Cardiac muscle cell (in vitro differentiated cells and primary cell): Measurements from ENCODE around the gene CHI3L1. TPM values are rescaled to one million over a fixed set of nuclear protein-coding genes. Genes with fewer than 3 reads are reported as not detected.
"Not testable (repeated sequence)": the region's sequence is repeated elsewhere in the genome, so short reads cannot be mapped to it uniquely, and the experiment has no call there.

Experiments used
- DNase-seq, 2 donors: peaks; one replicate each; pipeline versions ENCODE4 v3.0.0 to v3.0.0-alpha.2; 2010 to 2017; ENCODE audit warnings: low read depth in 1 of 2, low spot score in 1 of 2
- H3K27ac ChIP-seq: fragments of 200-600 bp; sonication (generic); 2 replicates; pipeline ENCODE4 v1.5.1; 2016
- H3K27me3 ChIP-seq: fragments of 200-600 bp; sonication (generic); 2 replicates; pipeline ENCODE4 v1.6.0; 2016; ENCODE audit warnings: control low read depth
- H3K36me3 ChIP-seq: fragments of 200-600 bp; sonication (generic); 2 replicates; pipeline ENCODE4 v1.5.1; 2016; ENCODE audit warnings: control low read depth
- H3K4me1 ChIP-seq: fragments of 200-600 bp; sonication (generic); 2 replicates; pipeline ENCODE4 v1.8.1; 2017; ENCODE audit warnings: low read depth, mild to moderate bottlenecking, mixed run types
- H3K4me3 ChIP-seq: fragments of 200-600 bp; sonication (generic); 2 replicates; pipeline ENCODE4 v1.5.1; 2016; ENCODE audit warnings: mild to moderate bottlenecking
- H3K9me3 ChIP-seq: fragments of 200-600 bp; sonication (generic); 2 replicates; pipeline ENCODE4 v1.5.1; 2017; ENCODE audit warnings: low read depth, mild to moderate bottlenecking, control low read depth
- polyA plus RNA-seq: library from polyadenylated mRNA; unstranded; fragments of >200 nt; fragmentation: Nextera tagmentation; extraction: Ambion mirVana; gene quantifications from 2 replicates; pipeline ENCODE4 v1.2.1, GENCODE V29; 2016
- total RNA-seq: library from RNA; depleted of rRNA; stranded (reverse); fragments of >200 nt; gene quantifications from 2 replicates; pipeline ENCODE4 v1.2.3, GENCODE V29; 2016
- TF ChIP-seq, protein P1 (sequence below): IDR thresholded peaks from 2 replicates; pipeline ENCODE4 v1.5.1; 2012; ENCODE audit warnings: low read depth, mild to moderate bottlenecking, low read length

CHI3L1 gene
- 1.8 TPM in 1 of 2 replicates, not detected in the other for total RNA-seq
- polyA plus RNA-seq = 1.4 TPM in 1 of 2 replicates, not detected in the other

DNA sequence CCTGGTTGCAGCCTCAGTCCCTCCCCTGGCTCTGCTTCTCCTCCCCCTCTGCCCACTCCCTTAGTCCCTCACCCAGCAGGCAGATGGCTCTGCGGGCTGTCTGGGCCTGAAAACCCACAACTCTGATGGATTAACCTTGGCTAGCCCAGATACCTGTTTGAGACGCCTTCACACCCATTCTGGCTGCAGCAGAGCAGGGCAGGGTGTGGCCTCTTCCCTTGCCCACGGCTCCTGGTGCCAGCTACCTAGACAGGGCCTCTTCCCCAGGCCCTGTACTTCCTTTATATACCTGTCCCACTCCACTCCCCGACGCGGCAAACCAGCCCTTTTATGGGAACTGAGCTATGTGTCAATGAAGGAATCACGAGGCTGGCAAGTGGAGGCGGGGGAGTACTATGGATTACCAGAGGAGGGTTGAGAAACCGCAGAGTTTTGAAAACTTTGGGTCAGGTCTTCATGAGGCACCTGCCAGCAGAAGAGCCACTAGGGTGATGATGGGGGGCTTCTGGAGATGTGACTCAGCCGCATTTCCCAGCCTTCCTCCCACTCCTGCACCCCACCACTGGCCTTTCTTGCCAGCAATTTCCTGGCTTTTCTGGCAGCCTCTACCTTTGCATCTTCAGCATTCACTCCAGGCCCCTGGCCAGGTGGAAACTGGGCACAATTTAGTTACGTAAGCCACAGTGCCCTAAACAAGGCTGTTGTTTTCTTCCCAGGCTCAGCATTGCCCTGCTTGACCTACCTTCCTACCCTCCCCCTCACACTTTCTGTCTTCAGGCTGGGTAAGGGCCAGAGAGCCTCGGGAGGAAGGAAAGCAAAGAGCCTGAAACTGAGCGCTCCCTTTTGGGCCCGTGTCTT, at the start of gene CHI3L1:
CHI3L1 (minus strand) TSS at position 259 of the 858 bp plus-strand sequence; CDS start at position 178, 81 bp downstream.
- H3K4me1 ChIP-seq = peaks cover 9% of the 10 kb centered on the region
- H3K9me3 ChIP-seq = no peaks in the 10 kb centered on the region
- H3K36me3 ChIP-seq = no peaks in the 10 kb centered on the region
- H3K27ac ChIP-seq = no peak within 1 kb of the TSS
- H3K4me3 ChIP-seq = no peak within 1 kb of the TSS
- H3K27me3 ChIP-seq = no peaks in the 10 kb centered on the region
- DNase-seq = peak in 1 of 2 donors; percentile 75
- TF ChIP-seq, protein P1, sequence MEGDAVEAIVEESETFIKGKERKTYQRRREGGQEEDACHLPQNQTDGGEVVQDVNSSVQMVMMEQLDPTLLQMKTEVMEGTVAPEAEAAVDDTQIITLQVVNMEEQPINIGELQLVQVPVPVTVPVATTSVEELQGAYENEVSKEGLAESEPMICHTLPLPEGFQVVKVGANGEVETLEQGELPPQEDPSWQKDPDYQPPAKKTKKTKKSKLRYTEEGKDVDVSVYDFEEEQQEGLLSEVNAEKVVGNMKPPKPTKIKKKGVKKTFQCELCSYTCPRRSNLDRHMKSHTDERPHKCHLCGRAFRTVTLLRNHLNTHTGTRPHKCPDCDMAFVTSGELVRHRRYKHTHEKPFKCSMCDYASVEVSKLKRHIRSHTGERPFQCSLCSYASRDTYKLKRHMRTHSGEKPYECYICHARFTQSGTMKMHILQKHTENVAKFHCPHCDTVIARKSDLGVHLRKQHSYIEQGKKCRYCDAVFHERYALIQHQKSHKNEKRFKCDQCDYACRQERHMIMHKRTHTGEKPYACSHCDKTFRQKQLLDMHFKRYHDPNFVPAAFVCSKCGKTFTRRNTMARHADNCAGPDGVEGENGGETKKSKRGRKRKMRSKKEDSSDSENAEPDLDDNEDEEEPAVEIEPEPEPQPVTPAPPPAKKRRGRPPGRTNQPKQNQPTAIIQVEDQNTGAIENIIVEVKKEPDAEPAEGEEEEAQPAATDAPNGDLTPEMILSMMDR = no peak

DNA sequence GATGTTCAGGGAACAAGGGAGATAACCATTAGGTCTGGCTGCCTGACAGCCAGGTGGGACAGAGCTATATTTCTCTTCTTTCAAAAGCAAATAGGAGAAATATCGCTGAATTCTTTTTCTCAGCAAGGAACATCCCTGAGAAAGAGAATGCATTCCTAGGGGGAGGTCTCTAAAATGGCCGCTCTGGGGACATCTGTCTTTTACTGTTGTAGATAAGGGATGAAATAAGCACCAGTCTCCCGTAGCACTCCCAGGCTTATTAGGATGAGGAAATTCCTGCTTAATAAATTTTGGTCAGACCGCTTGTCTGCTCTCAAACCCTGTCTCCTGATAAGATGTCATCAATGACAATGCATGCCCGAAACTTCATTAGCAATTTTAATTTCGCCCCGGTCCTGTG, 48.4 kb upstream of the CHI3L1 start:
- peaks cover 17% of the 10 kb centered on the region for H3K27me3 ChIP-seq
- H3K9me3 ChIP-seq, H3K36me3 ChIP-seq, DNase-seq, H3K4me1 ChIP-seq, H3K4me3 ChIP-seq, H3K27ac ChIP-seq: not testable (repeated sequence)

DNA sequence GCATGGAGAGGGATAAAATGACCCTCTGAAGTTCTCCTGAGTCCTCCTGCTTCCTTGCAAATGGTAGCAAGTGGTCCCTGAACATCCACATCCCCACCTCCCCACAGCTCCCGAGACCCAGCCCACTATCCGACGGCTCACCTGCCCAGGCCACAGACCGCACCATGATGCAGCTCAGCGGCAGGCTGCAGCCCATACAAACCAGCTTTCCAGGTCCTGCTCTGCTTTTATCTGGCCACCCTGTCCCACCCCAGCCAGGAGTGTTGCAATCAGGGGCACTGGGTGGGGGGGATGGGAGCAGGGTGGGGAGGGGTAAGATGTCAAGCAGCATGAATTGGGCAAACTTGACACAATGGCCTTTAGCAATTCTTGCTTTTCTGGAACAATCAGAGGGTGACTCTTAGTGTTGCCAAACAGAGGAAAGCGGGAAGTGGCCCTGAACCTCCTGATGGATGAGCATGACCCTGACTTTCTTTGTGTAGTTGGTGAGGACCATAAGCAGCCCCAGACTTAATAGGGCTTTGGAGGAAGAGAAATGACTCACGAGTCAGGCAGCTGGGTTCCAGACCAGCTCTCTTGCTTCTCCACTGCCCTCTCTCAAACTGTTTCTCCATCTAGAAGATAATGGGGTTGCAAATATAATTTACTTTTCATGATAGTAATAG, 43.1 kb upstream of the CHI3L1 start, which contains the start of gene CHIT1:
CHIT1 (minus strand) TSS at position 203 of the 665 bp plus-strand sequence; CDS start at position 166, 37 bp downstream.
- H3K36me3 ChIP-seq = no peaks in the 10 kb centered on the region
- peaks cover 29% of the 10 kb centered on the region for H3K27me3 ChIP-seq
- no peaks in the 10 kb centered on the region for H3K9me3 ChIP-seq
- no peak within 1 kb of the TSS for H3K4me3 ChIP-seq
- TF ChIP-seq, protein P1 = no peak
- H3K4me1 ChIP-seq = no peaks in the 10 kb centered on the region
- no peak for DNase-seq
- H3K27ac ChIP-seq = no peak within 1 kb of the TSS

DNA sequence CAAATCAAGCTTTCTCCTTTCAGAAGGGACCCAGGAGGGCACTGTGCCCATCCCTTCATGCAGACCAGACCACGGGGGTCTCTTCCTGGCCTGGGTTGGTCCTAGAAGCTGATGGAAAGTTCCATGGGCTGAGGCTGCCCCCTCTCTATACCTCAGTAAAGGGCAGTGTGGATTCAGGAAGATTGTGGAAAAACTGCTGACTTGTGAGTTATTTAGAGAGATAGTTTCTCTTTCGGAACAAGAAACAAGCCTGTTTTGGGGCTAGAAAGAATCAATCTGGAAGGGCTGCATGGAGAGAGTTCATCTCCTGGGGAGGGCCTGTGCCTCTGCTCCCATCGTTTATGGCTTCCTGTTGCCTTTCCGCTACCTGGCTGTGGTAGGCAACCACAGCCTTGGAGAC, 42.2 kb upstream of the CHI3L1 start:
- Histone ChIP-seq H3K27me3 (peaks cover 29% of the 10 kb centered on the region), H3K27ac (no peak overlapping the region), H3K36me3 (no peaks in the 10 kb centered on the region), H3K9me3 (no peaks in the 10 kb centered on the region), H3K4me3 (no peak overlapping the region), H3K4me1 (no peaks in the 10 kb centered on the region)
- no peak for DNase-seq
- TF ChIP-seq, protein P1 = no peak

DNA sequence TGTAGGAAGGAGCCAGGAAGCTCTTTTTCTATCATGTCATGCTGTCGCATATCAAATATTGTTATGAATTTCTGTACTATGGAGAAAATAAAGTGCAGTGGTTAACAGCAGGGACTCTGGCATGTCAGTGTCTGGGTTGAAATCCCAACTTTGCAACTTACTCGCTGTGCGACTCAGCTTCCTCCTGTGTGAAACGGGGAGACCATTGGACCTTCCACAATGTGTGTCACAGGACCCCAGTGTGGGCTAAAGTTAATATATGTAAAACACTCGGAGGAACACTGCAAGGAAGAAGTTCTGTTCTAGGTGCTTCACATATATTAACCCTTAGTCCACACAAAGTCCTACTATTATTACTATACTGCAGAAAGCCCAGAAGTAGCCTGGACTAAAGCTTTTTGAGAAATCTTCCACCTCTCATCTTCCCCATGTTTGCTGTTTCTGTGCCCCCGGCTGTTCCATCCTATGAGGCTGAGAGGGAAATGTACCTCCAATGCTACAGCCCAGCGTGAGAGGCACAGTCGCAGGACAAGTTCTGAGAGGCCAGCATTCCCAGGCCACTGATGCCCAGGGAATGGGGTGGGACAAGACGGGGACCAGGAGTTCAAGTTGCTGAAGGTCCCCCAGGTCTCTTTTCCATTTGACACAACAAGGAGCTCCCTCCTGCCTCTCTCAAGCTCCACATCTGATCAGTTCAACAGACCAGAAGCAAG, 41.0 kb upstream of the CHI3L1 start:
- peaks cover 32% of the 10 kb centered on the region for H3K27me3 ChIP-seq
- no peak for DNase-seq
- no peaks in the 10 kb centered on the region for H3K9me3 ChIP-seq
- no peaks in the 10 kb centered on the region for H3K4me1 ChIP-seq
- H3K36me3 ChIP-seq = no peaks in the 10 kb centered on the region
- no peak overlapping the region for H3K27ac ChIP-seq
- TF ChIP-seq, protein P1 = no peak
- H3K4me3 ChIP-seq = no peak overlapping the region
